ENCODE measurements around the gene ATP4A. TPM values are rescaled to one million over a fixed set of nuclear protein-coding genes. Genes with fewer than 3 reads are reported as not detected.

The ATP4A gene
- total RNA-seq, 2 experiments from 2014 or later, result not detected

DNA sequence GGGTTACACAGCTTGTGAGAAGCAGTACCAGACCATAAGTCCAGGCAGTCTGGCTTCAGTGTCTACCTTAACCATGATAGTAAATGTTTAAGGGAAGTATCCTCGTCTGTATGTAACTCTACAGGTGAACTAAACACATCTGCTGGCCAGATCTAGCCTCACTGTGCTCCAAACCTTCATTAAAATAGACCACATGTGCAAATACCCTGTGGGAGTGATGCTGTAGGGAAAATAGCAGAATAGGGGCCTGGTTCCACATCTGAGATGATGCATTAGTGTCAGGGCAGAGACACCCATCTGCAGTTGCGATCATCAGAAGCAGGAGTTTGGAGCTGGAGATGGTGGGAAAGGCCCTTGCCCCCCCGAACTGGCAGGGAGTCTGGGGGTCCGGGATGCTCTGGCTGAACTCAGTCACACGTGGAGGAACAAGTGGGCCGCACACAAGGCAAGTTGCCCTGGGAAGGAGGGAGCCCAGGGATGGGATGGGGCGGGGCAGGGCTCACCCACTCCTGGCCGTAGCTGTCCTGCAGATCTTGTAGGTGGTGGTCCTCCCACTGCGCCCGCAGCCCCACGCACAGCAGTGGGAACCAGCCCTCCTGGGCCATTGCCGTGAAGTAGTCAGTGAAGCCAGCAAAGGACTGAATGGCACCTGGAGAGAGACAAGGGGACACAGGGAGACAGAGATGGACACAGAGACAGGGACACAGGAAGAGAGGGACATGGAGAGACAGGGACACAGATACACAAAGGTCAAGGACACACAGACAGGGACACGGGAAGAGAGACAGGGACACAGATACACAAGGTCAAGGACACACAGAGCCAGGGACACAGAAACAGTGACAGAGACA is 10.7 kb downstream of the ATP4A start:
- DNase-seq (no peak), ATAC-seq (no peak)
- Mint-ChIP-seq H3K4me3 (no peak overlapping the region), H3K36me3 (no peaks in the 10 kb centered on the region), H3K4me1 (peaks cover 8% of the 10 kb centered on the region), H3K27ac (no peak overlapping the region), H3K9me3 (ENCODE audit: low read depth) (no peaks in the 10 kb centered on the region), H3K27me3 (peaks cover 7% of the 10 kb centered on the region)
- CTCF ChIA-PET, result no interaction called here

DNA sequence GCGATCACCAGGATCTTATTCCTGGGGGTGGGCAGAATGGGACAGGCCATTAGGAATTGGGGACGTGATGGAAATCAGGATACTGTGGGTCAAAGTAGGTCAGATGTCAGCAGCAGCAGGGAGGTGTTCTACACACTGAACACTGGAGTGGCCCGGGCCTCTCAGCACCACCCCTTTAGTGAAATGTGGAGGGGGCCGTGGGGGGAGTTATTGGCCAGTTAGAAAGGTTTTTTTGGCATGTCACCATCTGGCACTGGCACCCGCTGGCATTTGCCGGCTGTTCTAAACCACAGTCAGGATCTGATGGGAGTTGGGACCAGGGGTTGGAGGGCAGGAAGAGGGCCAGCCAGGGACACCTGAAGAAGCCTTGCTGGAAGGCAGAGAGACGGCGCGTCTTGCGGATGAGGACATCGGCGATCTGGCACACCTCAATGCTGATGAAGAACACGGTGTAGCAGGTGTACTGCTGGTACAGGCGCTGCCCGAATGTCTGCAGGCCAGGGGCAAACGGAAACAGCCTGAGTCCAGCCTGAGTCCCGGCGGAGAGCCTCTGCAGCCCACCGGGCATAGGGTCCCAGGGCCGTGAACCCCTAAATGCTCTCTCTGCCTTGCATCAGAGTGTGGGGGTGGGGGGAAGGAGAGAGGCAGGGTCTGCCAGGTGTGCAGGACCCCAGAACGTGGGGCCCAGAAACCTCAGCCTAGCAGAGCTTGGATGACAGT is 12.2 kb downstream of the ATP4A start:
- Mint-ChIP-seq H3K27ac (no peak overlapping the region), H3K4me3 (no peak overlapping the region), H3K36me3 (no peaks in the 10 kb centered on the region), H3K27me3 (peaks cover 4% of the 10 kb centered on the region), H3K4me1 (peaks cover 16% of the 10 kb centered on the region), H3K9me3 (ENCODE audit: low read depth) (no peaks in the 10 kb centered on the region)
- no peak for DNase-seq
- CTCF ChIA-PET, result no interaction called here
- no peak for ATAC-seq

- peaks cover 19% of the 10 kb centered on the region for H3K4me1 Mint-ChIP-seq
- H3K27me3 Mint-ChIP-seq, result no peaks in the 10 kb centered on the region
- H3K9me3 Mint-ChIP-seq (ENCODE audit: low read depth), result no peaks in the 10 kb centered on the region
- CTCF ChIA-PET, result interaction anchor here (0.6 to 2.9 kb wide), 13 partner anchors 8 to 381 kb away, joined by 3 to 13 read pairs (median 5); partner anchors contain the start of genes COX6B1 and HAUS5
- no peaks in the 10 kb centered on the region for H3K36me3 Mint-ChIP-seq
- no peak for DNase-seq
- no peak for ATAC-seq
- no peak overlapping the region for H3K27ac Mint-ChIP-seq
- H3K4me3 Mint-ChIP-seq, result no peak overlapping the region
These were observed 13.5 kb downstream of the ATP4A start for GRCh38 chr19:35549879-35550523.

GRCh38 chr19:35549174-35549788 is 14.2 kb downstream of the ATP4A start:
- CTCF ChIA-PET, result interaction anchor here (0.6 to 2.9 kb wide), 23 partner anchors 9 to 382 kb away, joined by 3 to 13 read pairs (median 4); partner anchors contain the start of genes COX6B1 and HAUS5
- Mint-ChIP-seq H3K27ac (no peak overlapping the region), H3K36me3 (peaks cover 2% of the 10 kb centered on the region), H3K27me3 (no peaks in the 10 kb centered on the region), H3K4me3 (no peak overlapping the region), H3K4me1 (peaks cover 25% of the 10 kb centered on the region), H3K9me3 (ENCODE audit: low read depth) (no peaks in the 10 kb centered on the region)
- ATAC-seq, result no peak
- DNase-seq, result peak; percentile 68

GRCh38 chr19:35546532-35546931 is 16.9 kb downstream of the ATP4A start:
- Mint-ChIP-seq H3K4me1 (peaks cover 30% of the 10 kb centered on the region), H3K36me3 (peaks cover 3% of the 10 kb centered on the region), H3K4me3 (peak overlapping the region; percentile 84), H3K27ac (peak overlapping the region; percentile 84), H3K9me3 (ENCODE audit: low read depth) (no peaks in the 10 kb centered on the region), H3K27me3 (no peaks in the 10 kb centered on the region)
- DNase-seq, result no peak
- no peak for ATAC-seq
- CTCF ChIA-PET, result interaction anchor here (1.1 to 1.8 kb wide), 2 partner anchors 31 to 46 kb away, joined by 3 to 4 read pairs; no protein-coding TSS in a partner anchor

GRCh38 chr19:35545855-35546381 is 17.5 kb downstream of the ATP4A start:
- Mint-ChIP-seq H3K36me3 (peaks cover 3% of the 10 kb centered on the region), H3K27ac (peak overlapping the region; percentile 84), H3K9me3 (ENCODE audit: low read depth) (no peaks in the 10 kb centered on the region), H3K4me1 (peaks cover 30% of the 10 kb centered on the region), H3K27me3 (no peaks in the 10 kb centered on the region), H3K4me3 (peak overlapping the region; percentile 84)
- CTCF ChIA-PET, result interaction anchor here (1.1 kb wide), 1 partner anchor 47 kb away, joined by 3 read pairs; no protein-coding TSS in a partner anchor
- DNase-seq (peak; percentile 79), ATAC-seq (peak; percentile 73)

DNA sequence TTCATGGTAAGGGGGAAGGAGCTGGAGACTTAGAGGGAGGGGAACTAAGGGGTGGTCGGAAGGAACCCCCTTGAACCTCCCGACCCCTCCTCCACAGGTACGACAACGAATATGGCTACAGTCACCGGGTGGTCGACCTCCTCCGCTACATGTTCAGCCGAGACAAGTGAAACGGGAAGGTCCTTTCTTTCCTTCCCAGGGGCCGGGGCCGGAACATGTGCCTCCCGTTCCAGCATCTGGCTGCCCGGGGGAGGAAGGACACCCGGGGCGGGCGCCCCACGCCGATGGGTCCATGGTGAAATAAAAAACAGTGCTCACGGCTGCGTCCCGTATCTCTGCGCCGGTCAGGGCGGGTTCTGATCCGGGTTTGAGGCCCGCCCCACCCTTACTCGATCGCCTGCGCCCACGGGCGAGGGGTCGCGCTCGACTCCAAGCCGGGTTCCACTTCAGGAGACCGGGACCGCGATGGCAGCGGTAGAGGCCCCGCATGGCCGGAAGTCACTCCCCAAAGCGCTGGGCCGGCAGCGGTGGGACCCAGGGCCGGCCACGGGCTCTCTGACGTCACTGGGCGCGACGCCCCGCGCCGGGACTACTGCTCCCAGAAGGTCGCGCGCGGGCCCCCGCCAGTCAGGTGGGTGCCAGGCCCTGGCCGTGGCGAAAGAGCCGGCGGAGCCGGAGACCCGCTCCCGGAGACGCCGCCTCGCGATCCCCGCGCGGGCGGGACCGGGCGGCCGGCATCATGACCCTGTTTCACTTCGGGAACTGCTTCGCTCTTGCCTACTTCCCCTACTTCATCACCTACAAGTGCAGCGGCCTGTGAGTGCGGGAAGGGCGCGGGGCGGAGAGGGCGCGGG is 18.2 kb downstream of the ATP4A start, which contains the start of gene TMEM147:
TMEM147 (plus strand) TSS at position 626 of the 854 bp plus-strand sequence; CDS start at position 740, 114 bp downstream.
- CTCF ChIA-PET, result interaction anchor here (1.0 to 1.6 kb wide), 2 partner anchors 35 to 275 kb away, joined by 3 to 8 read pairs; no protein-coding TSS in a partner anchor
- Mint-ChIP-seq H3K4me3 (peak within 1 kb of the TSS; percentile 84), H3K27ac (peak within 1 kb of the TSS; percentile 84), H3K36me3 (peaks cover 3% of the 10 kb centered on the region), H3K9me3 (ENCODE audit: low read depth) (no peaks in the 10 kb centered on the region), H3K4me1 (peaks cover 30% of the 10 kb centered on the region), H3K27me3 (no peaks in the 10 kb centered on the region)
- ATAC-seq, result peak; percentile 90
- DNase-seq, result peak; percentile 90

DNA sequence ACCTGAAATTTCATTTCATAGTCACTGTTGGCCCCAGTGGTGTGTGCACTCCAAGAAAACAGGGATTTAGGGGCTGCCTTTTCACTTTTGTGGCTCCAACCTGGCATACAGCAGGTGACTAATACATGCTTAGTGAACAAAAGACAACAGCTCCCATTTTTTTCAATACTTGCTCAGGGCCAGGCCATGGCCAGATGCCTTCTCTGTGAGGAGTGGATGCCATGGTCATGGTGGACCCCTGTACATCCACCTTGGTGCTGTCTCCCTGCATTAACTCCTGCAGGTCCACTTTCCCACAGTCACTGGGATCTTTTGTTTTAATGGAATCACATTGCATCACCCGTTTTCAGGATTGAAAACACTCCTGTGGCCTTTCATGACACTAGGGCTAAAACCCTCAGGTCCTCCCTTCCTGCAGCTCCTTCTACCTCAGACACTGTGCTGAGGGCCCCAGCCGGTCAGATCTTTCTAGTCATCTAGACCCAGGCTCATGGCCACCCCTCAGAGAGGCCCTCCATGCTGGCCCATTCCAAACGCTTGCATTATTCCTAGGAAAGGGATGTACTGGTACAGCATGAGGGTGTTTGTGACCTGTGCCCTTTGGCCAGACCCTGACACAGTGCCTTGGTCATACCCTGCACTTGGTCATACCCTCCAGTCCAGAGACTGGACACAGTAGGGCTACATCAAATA is 19.2 kb downstream of the ATP4A start:
- peak overlapping the region; percentile 78 for H3K27ac Mint-ChIP-seq
- peaks cover 30% of the 10 kb centered on the region for H3K4me1 Mint-ChIP-seq
- no peaks in the 10 kb centered on the region for H3K9me3 Mint-ChIP-seq (ENCODE audit: low read depth)
- no peaks in the 10 kb centered on the region for H3K27me3 Mint-ChIP-seq
- ATAC-seq (no peak), DNase-seq (no peak)
- H3K36me3 Mint-ChIP-seq, result peaks cover 3% of the 10 kb centered on the region
- peak overlapping the region; percentile 84 for H3K4me3 Mint-ChIP-seq
- CTCF ChIA-PET, result interaction anchor here (0.6 to 1.6 kb wide), 3 partner anchors 34 to 276 kb away, joined by 3 to 8 read pairs (median 3); no protein-coding TSS in a partner anchor

DNA sequence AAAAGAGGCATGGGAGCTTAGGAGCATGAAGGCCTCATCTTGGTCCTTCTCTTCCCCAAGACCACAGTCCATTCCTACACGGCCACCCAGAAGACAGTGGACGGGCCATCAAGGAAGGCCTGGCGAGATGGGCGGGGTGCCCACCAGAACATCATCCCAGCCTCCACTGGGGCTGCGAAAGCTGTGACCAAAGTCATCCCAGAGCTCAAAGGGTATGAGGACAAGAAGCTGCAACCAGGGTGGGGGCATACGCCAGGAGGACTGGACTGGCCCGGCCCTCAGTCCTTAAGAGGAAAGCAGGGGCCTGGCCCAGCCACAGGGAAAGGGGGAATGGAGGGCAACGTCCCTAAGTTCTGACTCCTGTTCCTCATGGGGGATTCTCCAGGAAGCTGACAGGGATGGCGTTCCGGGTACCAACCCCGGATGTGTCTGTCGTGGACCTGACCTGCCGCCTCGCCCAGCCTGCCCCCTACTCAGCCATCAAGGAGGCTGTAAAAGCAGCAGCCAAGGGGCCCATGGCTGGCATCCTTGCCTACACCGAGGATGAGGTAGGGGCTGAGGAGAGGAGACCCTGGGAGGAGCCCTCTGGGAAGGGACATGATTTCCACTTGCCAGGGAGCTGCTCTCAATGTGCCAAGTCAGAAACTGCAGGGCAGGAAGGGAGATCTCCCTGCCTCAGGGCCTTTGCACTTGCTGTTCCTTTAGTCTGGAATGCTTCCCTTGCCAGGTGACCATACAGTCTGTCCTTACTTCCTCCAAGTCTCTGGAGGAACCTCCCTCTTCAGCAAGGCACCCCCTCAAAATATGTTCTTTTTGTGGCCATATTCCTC is 20.0 kb downstream of the ATP4A start:
- H3K36me3 Mint-ChIP-seq, result peaks cover 3% of the 10 kb centered on the region
- H3K27me3 Mint-ChIP-seq, result no peaks in the 10 kb centered on the region
- H3K4me3 Mint-ChIP-seq, result no peak overlapping the region
- DNase-seq (no peak), ATAC-seq (no peak)
- H3K27ac Mint-ChIP-seq, result no peak overlapping the region
- CTCF ChIA-PET, result interaction anchor here (1.5 to 1.9 kb wide), 3 partner anchors 33 to 49 kb away, joined by 3 to 8 read pairs (median 7); no protein-coding TSS in a partner anchor
- H3K9me3 Mint-ChIP-seq (ENCODE audit: low read depth), result no peaks in the 10 kb centered on the region
- H3K4me1 Mint-ChIP-seq, result peaks cover 26% of the 10 kb centered on the region

- Mint-ChIP-seq H3K4me1 (peaks cover 24% of the 10 kb centered on the region), H3K27ac (no peak overlapping the region), H3K9me3 (ENCODE audit: low read depth) (no peaks in the 10 kb centered on the region), H3K4me3 (no peak overlapping the region), H3K27me3 (no peaks in the 10 kb centered on the region), H3K36me3 (peaks cover 3% of the 10 kb centered on the region)
- DNase-seq (no peak), ATAC-seq (no peak)
- CTCF ChIA-PET, result interaction anchor here (1.5 to 1.9 kb wide), 2 partner anchors 32 to 50 kb away, joined by 3 to 7 read pairs; no protein-coding TSS in a partner anchor
These were observed 21.2 kb downstream of the ATP4A start for GRCh38 chr19:35542209-35542608.
